NCI-H226 (cell line): ENCODE data around the gene TSPAN16.
"Not testable (repeated sequence)": the region's sequence is repeated elsewhere in the genome, so short reads cannot be mapped to it uniquely, and the experiment has no call there.

Experiments used
- DNase-seq: peaks from one replicate; pipeline ENCODE4 v3.0.0-alpha.2; 2015

TSPAN16 gene

GRCh38 chr19:11347546-11348039 lies 51.6 kb downstream of the TSPAN16 start:
- DNase-seq: no peak

- DNase-seq: no peak
These were observed 53.2 kb downstream of the TSPAN16 start for GRCh38 chr19:11349171-11349570.

GRCh38 chr19:11354102-11354501 lies 58.1 kb downstream of the TSPAN16 start:
- DNase-seq: not testable (repeated sequence)

GRCh38 chr19:11355160-11356073 lies 59.5 kb downstream of the TSPAN16 start, which contains the start of gene PLPPR2:
Gene PLPPR2 (plus strand): TSS chr19:11355432. CDS start chr19:11357674, 2,242 bp downstream.
- peak; percentile 77 for DNase-seq

GRCh38 chr19:11356074-11356397 lies 60.1 kb downstream of the TSPAN16 start:
- no peak for DNase-seq

DNA sequence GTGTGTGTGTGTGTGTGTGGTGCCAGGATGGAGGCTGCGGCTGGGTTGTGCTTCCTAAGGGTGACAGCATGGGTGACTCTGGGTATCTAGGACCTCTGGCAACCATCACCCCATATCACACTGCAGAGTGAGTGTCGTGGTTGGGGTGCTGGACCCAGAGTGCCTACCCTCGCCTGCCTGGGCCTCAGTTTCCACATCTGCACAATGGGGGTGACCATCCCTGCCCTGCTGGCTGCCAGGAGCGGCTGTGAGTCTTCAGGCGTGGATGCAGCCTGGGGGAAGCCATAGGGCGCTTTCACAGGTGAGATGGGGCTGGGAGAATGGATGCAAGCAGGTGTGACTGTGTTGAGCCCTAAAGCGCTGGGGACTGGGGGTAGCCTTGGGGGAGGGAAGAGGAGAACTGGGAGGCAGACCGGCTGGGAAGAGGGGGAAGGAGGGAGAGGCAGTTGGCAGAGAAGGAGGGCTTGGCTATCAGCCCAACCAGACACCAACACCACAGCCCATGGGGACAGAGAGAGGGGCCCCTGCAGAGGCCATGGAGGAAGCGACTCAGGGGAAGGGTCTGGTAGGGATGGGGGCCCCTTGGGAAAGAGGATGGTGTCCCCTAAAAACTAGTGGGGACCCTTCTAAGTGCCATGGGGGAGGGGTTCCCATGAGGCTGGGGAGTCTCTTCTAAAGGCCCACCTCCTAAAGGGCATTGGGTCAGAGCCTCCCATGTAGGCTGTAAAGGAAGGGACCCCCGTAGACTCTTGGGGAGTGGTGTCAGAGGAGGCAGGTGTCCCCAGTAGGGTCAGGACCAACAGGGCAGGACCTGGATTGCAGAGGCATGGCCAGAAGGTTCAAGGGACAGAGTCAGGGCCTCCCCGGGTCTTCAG lies 61.0 kb downstream of the TSPAN16 start:
- DNase-seq: no peak

DNA sequence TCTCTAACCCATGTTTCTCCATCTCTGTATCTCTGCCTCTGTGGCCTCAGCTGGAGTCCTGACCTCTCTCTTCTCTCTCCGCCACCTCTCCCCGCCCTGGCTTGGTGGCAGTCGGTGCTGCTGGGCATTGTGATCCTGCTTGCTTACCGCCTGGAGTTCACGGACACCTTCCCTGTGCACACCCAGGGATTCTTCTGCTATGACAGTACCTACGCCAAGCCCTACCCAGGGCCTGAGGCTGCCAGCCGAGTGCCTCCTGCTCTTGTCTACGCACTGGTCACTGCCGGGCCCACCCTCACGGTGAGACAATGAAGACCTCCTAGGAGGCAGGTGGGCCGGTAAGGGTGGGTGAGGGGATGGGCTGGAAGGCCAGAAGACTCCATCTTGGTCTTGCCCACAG lies 63.5 kb downstream of the TSPAN16 start:
- no peak for DNase-seq

DNA sequence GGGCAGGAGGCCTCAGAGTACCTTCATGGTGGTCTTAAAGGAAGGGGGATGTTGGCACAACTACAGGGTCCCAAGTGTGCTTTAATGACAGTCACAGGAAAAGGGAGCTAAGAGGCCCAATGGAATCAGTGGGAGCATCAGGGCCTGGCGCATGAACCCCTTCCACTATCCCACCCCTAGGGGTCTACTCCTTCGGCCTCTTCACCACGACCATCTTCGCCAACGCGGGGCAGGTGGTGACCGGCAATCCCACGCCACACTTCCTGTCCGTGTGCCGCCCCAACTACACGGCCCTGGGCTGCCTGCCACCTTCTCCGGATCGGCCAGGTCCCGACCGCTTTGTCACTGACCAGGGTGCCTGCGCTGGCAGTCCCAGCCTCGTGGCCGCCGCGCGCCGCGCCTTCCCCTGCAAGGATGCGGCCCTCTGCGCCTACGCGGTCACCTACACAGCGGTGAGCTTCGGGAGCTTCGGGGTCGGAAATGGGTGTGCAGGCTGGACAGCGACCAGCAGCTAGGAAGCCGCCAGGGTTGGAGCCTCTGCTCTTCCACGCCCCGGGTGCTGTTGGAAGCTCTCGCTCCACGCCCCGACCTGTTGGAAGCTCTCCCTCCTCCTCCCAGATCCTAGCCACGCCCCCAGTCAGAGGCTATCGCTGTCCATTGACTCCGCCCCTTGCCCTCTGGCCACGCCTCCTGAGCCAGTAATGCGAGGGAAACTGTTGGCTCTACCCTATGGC lies 65.2 kb downstream of the TSPAN16 start:
- no peak for DNase-seq

DNA sequence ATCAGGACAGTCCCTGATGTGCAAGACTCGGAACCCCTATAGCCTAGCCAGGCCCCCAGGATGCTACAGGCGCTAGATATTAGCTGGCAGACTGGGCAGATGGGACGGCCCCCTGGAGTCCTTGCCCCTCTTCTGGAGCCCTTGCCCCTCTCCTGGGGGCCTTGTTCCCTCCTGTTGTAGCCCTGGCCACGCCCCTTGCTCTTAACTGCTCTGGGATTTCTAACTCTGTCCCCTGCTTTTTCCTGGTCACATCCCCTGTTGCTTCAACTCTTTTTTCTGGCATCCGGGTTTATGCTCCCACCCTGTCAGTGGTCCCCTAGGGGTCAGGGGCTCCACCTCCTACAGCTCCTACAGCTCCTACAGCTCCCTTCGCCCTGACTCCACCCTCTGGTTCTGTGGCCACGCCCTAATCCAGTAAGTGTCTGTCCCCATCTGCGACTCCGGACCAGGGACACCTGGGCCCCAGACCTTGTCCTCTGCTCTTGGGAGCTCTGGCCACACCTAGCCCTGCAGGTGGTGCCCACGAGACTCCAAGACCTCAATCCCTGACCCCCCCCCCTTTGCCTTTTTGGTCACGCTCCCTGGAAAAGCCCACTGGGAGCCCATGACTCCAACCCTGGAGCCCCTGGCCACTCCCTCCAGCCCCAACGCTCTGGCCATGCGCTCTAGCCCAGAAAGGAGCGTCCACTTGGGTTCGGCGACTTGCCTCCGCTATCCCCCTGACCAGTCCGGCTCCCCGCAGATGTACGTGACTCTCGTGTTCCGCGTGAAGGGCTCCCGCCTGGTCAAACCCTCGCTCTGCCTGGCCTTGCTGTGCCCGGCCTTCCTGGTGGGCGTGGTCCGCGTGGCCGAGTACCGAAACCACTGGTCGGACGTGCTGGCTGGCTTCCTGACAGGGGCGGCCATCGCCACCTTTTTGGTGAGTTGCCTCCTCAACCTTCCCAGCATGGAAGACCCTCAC lies 66.1 kb downstream of the TSPAN16 start:
- no peak for DNase-seq

- no peak for DNase-seq
These were observed 67.9 kb downstream of the TSPAN16 start for GRCh38 chr19:11363881-11364280.

DNA sequence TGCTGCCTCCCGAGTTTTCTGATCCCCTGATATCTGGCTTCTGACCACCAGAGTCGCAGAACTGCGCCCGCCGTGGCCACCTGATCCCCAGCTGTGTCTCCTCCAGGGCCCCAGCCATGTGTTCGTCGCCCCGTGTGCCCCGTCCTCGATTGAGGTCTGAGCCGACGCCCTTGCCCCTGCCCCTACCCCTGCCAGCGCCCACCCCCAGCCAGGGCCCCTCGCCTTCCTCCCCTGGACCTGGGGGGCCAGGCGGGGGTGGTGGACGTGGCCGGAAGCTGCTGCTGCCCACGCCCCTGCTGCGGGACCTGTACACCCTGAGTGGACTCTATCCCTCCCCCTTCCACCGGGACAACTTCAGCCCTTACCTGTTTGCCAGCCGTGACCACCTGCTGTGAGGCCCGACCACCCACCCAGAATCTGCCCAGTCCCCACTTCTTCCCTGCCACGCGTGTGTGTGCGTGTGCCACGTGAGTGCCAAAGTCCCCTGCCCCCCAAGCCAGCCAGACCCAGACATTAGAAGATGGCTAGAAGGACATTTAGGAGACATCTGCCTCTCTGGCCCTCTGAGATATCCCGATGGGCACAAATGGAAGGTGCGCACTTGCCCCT lies 68.4 kb downstream of the TSPAN16 start:
- no peak for DNase-seq

DNA sequence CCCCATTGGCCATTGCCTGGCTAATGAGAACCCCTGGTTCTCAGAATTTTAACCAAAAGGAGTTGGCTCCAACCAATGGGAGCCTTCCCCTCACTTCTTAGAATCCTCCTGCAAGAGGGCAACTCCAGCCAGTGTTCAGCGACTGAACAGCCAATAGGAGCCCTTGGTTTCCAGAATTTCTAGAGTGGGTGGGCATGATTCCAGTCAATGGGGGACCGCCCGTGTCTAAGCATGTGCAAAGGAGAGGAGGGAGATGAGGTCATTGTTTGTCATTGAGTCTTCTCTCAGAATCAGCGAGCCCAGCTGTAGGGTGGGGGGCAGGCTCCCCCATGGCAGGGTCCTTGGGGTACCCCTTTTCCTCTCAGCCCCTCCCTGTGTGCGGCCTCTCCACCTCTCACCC lies 69.0 kb downstream of the TSPAN16 start:
- no peak for DNase-seq
